ENCODE data around the gene ZNF888.
"Not testable (repeated sequence)": the region's sequence is repeated elsewhere in the genome, so short reads cannot be mapped to it uniquely, and the experiment has no call there.

ZNF888 gene

DNA sequence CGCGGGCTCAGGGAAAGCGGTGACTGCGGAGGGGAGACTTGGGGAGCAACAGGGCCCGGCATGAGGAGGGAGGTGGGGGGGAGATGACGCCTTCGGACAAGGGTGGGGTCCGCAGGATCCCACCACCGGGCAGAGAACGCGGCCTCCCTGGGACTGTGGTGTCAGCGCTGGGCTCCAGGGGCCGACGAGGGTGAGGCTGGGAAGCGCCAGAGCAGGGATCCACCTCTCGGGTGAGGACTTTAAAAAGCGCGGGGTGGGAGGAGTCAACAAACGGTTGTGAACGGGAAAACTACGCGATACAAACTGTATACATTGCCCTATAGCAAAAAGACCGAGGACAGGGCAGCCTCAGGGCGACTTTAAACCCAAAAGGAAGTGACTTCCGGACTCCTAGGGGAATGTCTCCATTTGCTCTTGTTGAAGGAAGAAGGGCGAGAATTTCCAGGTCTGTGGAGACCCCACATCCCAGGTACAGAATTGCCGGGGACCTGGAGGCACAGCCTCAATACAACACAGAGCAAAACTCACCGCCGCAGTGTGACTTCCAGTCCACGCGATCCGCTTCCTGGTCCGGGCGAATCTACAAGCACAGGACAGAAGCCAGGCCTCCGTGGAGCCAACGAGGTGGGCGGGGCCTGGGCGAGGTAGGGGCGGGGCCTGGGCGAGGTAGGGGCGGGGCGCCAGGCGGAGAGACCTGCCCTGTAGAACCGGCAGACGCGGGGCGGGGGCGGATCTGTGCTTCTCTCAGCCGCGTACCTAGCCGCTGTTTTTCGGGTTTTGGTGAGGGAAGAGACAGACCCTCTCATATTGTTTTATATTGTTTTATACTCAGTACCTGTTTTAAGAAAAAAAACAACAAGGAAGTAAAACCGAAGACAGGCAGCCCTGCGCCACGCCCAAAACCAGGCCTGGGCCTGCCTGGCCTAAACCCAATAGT is at the start of gene ZNF888:
Gene ZNF888 (minus strand): TSS at position 588 of the 937 bp plus-strand sequence. CDS start 5,555 bp downstream, outside the sequence.
- DNase-seq (ENCODE audit: low read depth), result peak; percentile 74

DNA sequence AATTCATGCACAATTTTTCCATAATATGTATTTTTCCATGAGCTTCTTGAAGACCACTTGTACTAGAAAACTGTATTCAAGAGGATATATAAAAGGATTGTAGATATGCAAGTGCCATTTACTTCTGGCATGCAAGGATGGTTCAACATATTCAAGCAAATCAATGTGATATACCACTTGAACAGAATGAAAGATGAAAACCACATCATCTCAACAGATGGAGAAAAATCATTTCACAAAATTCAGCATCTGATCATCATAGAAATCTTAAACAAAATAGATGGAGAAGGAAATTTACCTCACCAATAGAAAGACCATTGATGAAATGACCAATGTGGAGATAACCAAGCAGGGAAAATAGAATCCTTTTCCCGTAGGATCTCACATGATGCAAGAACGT is 44.5 kb upstream of the ZNF888 start:
- DNase-seq (ENCODE audit: low read depth), result no peak

DNA sequence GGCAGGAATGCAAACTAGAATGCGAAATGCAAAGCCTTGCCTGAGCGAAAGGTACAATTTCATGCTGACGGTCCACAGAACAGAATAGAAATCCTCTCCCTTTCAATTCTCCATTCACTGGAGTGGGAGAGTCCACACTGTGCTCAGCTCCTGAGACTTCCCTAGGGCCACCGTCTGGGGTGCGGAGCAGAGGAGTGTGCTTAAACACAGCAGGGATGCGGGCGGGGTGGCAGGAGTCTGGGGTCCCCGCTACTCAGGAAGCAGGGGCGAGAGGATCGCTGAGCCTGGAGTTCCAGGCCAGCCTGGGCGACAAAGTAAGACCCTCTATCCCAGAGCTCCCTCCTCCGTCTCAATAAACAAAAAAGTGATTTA is 40.0 kb upstream of the ZNF888 start:
- no peak for DNase-seq (ENCODE audit: low read depth)

DNA sequence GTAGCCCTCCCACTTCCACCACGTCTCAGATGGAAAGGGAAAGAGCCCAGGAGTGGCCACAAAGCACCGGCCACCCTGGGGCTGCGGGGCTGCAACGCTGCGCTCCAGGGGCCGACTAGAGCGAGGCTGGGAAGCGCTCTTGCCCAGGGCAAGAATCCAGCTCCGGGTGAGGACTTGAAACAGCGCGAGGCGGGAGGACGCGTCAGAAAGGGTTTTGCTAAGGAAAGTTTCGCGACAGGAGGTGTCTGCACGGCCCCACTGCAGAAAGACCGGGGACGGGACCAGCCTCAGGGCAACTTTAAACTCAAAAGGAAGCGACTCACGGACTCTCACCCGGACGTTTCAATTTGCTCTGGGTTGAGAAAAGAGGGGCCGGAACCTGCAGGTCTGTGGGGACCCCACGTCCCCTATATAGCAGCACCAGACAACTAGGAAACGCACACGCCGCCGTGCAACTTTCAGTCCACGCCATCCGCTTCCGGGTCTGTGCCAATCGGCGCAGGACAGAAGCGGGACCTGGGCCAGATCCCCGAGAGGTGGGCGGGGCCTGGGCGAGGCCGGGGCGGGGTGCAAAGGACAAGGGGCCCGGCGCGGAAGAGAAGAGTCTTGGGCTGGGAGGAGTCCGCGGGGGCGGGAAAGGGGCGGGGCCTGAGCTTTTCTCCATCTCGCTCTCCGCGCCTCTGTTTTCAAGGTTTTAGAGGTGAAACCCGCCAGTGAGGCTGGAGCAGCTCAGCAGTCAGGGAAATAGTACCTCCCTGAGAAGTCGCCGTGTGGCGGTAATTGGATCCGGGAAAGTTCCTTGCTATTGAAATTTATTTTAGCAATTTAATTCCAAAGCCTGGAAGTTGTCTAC is 39.4 kb upstream of the ZNF888 start, which contains the start of gene ZNF816:
Gene ZNF816 (minus strand): TSS at position 488 of the 853 bp plus-strand sequence. CDS start 6,792 bp downstream, outside the sequence.
- DNase-seq (ENCODE audit: low read depth), result peak; percentile 98

DNA sequence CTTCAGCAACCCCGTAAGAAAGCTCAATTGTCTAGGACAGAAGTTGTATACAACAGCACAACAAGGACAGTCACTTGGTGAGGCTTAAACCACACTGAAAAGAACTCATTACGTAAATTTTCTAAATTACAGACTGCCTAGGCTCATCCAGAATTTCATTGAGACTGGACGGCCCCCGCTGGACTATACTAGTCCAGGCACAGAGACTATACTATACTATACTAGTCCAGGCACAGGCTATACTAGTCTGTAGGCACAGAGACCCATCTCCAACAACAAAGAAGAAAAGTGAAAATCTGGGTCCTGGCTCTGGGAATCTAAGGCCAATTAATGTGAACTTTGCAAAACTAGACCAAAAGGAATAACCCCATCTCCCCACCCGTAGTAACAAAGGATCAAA is 38.8 kb upstream of the ZNF888 start:
- DNase-seq (ENCODE audit: low read depth), result no peak

DNA sequence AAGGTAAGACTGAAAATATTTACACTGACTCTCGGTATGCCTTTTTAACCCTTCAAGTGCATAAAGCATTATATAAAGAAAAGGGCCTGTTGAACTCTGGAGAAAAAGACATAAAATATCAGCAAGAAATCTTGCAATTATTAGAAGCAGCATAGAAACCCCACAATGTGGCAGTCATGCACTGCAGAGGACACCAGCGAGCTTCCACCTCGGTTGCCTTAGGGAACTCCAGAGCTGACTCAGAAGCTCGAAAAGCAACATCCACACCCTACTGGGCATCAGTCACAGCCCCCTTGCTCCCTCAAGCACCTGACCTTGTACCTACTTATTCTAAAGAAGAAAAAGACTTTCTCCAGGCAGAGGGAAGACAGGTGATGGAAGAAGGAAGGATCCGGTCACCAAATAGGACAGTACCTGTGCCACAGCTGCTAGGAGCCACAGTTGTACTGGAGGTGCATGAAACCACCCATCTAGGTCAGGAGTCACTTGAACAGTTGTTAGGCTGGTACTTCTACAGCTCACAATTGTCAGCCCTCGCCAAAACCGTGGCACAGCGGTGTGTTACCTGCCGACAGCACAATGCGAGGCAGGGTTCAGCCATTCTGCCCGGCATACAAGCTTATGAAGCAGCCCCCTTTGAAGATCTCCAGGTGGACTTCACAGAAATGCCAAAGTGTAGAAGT is 36.5 kb upstream of the ZNF888 start:
- no peak for DNase-seq (ENCODE audit: low read depth)

DNA sequence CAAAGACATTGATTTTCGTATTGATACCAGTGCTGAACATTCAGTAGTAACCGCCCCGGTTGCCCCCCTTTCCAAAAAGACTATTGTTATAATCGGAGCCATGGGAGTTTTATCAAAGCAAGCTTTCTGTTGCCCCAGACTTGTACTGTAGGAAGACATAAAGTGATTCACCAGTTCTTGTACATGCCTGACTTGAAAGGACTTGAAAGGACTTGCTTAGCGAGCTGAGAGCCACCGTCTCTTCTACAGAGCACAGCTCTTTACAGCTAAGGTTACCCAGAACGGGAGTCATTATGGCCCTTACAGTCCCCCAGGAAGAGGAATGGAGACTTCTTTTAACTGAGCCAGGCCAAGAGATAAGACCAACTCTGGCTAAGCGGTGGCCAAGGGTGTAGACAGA is 34.4 kb upstream of the ZNF888 start:
- no peak for DNase-seq (ENCODE audit: low read depth)

DNA sequence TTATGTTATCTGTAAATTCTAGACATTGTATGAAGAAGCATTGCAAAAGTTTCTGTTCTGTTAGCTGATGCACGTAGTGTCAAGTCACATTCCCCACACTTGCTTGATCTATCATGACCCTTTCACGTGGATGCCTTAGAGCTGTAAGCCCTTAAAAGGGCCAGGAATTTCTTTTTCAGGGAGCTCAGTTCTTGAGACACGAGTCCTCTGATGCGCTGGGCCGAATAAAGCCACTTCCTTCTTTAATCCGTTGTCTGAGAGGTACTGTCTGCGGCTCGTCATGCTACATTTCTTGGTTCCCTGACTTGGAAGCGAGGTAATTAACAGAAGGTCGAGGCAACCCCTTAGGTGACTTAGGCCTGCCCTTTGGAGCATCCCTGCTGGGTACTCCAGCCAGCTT is 33.7 kb upstream of the ZNF888 start:
- DNase-seq (ENCODE audit: low read depth), result no peak

DNA sequence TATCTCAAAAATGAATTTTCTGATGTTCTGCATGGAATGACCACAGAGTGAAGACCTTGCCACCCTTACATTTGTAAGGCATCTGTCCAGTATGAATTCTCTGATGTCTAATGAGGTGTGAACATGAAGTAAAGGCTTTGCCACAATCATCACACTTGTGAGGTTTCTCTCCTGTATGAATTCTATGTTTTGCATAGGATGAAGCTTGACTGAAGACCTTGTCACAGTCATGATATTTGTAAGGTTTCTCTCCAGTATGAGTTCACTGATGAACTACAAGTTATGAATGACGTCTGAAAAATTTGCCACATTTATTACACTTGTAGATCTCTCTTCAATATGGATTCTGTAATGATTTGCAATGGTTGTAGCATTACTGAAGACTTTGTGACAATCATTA is 26.2 kb upstream of the ZNF888 start:
- no peak for DNase-seq (ENCODE audit: low read depth)

DNA sequence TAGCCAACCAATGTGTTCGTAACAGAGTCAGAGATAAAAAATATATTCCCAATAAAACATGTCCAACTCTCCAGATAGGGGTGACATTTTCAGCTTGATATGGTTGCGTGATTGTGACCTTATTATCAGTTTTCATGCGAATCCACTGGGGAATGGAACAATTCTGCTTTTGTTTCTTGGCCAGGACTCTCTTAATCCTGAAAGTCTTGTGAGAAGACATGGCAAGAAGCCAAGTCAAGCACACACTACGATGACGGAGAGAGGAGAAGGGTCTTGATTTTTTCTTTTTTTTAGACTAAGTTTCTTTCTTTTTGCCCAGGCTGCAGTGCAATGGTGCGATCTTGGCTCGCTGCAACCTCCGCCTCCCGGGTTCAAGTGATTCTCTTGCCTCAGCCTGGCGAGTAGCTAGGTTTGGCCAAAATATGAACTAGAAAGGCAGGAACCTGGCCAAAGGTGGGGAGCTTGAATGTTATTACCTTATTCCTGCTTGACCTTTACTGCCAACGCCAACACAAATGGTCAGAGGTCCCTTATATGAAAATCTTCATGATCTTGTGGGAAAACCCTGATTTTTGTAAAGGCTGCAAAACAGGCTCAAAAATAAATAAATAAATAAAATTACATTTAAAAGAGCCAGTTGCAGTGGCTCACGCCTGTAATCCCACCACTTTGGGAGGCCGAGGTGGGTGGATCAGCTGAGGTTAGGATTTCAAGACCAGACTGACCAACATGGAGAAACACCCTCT is 25.0 kb upstream of the ZNF888 start:
- DNase-seq (ENCODE audit: low read depth), result no peak

DNA sequence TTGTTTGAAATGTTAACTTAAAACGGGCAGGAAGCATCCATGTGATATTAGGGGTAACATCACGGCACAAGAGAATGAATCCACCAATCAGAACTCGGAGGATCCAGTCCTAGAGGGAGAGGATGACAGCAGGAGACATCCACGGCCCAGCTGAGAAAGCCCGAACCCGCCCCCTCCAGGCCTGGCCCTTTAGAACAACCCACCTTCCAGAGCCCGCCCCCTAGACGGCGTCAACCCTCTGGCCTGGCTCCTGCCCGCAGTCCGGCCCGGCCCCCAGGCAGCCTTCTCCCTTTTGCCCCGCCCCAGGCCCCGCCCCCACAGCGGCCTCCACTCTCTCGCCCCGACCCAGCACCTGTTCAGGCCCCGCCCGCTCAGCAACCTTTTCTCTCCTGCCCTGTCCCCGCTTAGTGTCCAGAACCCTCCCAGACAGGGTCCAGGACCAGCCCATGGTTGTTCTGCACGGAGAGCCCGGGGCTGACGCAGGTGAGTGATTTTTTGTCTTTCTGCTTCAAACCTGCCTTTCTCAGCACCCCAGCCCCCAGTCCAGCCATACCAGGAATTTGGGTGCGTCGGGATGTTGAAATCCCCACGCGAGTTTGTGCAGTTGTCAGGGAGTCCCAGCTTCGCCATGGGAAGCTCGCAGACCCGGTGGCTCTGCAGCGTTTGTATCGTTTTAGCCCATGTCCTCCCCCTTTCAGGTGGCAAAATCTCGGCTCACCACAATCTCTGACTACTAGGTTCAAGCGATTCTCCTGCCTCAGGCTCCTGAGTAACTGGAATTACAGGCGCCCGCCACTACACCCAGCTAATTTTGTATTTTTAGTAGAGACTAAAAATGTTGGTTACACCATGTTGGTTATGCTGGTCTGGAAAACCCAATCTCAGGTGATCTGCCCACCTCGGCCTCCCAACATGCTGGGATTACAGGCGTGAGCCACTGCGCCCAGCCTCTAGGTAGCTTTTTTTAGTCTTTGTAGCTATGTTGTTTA is 23.4 kb upstream of the ZNF888 start:
- DNase-seq (ENCODE audit: low read depth), result no peak

DNA sequence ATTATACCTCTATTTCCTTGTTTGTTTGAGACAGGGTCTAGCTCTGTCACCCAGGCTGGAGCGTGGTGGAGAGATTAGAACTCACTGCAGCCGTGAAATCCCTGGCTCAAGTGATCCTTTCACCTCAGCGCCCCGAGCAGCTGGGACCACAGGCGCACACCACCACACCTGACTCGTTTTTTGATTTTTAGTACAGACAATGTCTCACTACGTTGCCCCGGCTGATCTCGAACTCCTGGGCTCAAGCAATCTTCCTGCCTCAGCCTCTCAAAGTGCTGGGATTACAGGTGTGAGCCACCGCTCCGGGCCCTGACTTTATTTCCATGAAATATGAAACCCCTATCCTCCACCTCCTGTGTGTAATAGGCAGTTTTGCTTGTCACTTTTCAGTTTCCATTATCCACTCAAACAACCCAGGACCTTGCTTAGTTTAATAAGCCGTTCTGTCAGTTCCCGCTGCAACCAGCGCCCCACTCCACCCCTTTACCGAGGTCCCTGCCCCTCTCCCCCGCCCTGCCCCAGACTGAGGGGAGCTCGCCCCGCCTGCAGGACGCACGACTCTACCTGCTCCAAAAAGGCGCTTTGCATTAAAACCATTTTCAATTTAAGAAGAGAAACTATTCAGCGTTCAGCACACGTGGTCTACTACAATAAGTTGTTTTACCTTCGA is 22.6 kb upstream of the ZNF888 start:
- no peak for DNase-seq (ENCODE audit: low read depth)

DNA sequence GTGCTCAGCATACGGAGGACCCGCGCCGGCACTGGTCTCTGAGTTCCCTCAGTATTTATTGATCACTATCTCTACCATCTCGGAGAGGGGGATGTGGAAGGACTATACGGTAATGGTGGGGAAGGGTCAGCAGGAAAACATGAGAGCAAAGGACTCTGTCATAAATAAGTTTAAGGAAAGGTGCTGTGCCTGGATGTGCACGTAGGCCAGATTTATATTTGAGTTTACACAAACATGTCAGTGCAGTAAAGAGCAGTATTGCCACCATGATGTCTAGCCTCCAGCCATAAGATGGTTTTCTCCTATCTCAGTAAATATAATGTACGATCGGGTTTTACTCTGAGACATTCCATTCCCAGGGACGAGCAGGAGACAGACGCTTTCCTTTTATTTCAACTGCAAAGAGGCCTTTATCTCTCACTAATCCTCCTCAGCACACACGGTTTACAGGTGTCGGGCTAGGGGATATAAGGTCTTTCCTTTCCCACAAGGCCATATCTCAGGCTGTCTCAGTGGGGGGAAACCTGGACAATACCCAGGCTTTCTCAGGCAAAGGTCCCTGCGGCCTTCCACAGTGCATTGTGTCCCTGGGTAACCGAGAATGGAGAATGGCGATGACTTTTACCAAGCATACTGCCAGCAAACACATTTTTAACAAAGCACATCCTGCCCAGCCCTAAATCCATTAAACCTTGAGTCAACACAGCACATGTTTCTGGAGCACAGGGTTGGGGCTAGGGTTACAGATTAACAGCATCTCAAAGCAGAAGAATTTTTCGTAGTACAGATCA is 21.7 kb upstream of the ZNF888 start:
- DNase-seq (ENCODE audit: low read depth), result not testable (repeated sequence)

DNA sequence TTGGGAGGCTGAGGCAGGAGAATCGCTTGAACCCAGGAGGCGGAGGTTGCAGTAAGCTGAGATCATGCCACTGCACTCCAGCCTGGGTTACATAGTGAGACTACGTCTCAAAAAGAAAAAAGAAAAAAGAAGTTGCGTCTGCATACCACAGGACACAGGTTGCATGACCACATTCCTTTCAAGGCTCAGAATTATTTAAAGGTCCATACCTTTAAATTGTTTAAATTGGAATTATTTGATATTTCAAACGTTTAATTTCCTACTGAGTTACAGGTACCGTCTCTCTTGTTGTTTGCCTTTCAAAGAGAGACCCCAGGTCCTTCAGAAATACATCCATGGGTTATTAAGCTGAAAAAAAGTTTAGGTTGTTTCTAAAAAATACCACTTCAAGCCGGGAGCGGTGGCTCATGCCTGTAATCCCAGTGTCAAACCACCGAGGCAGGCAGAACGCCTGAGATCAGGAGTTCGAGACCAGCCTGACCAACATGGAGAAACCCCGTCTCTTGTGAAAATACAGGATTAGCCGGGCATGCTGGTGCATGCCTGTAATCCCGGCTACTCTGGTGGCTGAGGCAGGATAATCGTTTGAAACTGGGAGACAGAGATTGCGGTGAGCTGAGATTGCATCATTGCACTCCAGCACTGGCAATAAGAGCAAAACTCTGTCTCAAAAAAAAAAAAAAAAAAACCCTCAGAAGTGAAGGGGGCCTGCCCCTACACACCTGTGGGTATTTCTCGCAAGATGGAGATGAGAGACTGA is 20.8 kb upstream of the ZNF888 start:
- no peak for DNase-seq (ENCODE audit: low read depth)

DNA sequence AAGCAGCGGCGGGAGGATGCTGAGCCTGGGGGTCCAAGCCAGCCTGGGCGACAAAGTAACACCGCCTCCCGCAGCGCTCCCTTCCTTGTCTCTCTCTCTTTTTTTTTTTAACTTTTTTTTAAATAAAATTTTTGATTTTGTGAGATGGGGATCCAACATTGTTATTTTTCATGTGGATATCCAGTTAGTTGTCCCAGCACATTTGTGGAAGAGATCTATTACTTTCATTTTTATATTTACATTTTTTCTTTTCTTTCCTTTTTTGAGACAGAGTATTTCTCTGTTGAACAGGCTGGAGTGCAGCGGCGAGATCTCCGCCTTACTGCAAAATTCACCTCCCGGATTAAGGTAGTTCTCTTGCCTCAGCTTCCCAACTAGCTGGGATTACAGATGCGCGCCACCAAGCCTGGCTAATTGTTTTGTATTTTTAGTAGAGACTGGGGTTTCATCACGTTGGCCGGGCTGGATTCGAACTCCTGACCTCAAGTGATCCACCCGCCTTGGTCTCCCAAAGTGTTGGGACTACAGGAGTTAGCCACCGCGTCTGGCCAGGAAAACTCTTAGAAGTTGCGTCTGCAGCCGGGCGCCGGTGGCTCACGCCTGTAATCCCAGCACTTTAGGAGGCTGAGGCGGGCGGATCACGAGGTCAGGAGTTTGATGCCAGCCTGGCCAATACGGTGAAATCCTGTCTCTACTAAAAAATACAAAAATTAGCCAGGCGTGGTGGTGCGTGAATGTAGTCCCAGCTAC is 20.1 kb upstream of the ZNF888 start:
- DNase-seq (ENCODE audit: low read depth), result no peak

DNA sequence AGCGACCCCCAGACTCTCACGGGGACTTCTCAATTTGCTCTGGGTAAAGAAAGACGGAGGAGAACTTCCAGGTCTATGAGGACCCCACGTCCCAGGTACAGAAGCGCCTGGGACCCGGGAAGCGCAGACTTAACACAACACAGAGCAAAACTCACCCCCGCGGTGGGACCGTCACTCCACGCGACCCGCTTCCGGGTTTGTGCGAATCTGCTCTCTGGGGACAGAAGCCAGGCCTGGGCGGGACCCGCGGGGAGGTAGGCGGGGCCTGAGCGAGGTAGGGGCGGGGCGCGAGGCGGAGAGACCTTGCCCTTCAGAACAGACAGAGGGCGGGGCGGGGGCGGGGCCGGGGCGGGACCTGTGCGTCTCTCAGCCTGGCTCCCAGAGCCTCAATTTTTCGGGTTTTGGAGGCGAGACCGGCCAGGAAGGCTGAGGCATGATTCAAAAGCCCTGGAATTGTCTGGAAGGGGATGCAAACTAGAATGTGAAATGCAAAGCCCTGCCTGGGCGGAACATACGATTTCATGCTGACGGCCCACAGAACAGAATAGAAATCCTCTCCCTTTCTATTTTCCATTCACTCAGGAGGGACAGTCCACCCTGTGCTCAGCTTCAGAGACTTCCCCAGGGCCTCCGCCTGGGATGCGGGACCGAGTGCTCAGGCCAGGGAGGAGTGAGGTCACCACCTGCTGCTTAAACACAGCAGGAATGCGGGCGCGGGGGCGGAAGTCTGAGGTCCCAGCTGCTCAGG is 19.3 kb upstream of the ZNF888 start:
- DNase-seq (ENCODE audit: low read depth), result peak; percentile 89

DNA sequence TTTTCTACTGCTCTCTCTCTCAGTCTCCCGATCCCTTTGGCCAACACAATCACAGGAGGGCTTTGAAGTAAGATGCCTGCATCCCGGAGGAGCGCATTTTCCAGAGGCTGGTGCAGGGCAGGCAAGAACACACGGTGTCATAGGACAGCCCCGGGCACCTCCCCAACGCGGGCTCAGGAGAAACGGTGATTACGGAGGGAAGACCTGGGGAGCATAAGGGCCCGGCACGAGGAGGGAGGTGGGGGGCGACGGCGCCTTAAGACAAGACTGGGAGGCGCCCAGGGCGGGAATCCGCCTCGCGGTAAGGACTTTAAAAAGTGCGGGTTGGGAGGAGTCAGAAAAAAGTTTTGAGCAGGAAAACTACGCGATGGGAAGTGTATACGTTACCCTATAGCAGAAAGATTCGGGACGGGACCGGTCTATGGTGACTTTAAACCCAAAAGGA is 18.7 kb upstream of the ZNF888 start:
- DNase-seq (ENCODE audit: low read depth), result no peak
